DOHH2 (cell line): Measurements from ENCODE around the gene SEPTIN2.

Experiments used
- H3F3A ChIP-seq: fragments of 200-600 bp; sonication (generic), shearing (Covaris generic); 2 replicates; pipeline ENCODE4 v1.6.0; 2016; ENCODE audit warnings: antibody characterized with exemption, mild to moderate bottlenecking; ENCODE audit not compliant: control insufficient read depth, insufficient read depth
- H3K27ac ChIP-seq: fragments of 200-600 bp; sonication (generic); 2 replicates; pipeline ENCODE4 v1.5.1; 2014; ENCODE audit warnings: low read depth, mild to moderate bottlenecking, low read length, moderate library complexity
- H3K27me3 ChIP-seq: fragments of 200-600 bp; sonication (generic); 2 replicates; pipeline ENCODE4 v1.6.1; 2014; ENCODE audit warnings: mild to moderate bottlenecking, low read length, mixed read lengths; ENCODE audit not compliant: control insufficient read depth
- H3K36me3 ChIP-seq: fragments of 200-600 bp; sonication (generic); 2 replicates; pipeline ENCODE4 v1.6.1; 2014; ENCODE audit warnings: mild to moderate bottlenecking, low read length, moderate library complexity, mixed read lengths; ENCODE audit not compliant: control insufficient read depth
- H3K4me1 ChIP-seq: fragments of 200-600 bp; sonication (generic); 2 replicates; pipeline ENCODE4 v1.6.1; 2014; ENCODE audit warnings: mild to moderate bottlenecking, low read length, mixed read lengths; ENCODE audit not compliant: control insufficient read depth
- H3K4me2 ChIP-seq: fragments of 200-600 bp; sonication (generic); 2 replicates; pipeline ENCODE4 v1.6.0; 2014; ENCODE audit warnings: mild to moderate bottlenecking, low read length, moderate library complexity
- H3K4me3 ChIP-seq: fragments of 200-600 bp; sonication (generic); 2 replicates; pipeline ENCODE4 v1.5.1; 2014; ENCODE audit warnings: mild to moderate bottlenecking, low read length, mixed read lengths
- H3K79me2 ChIP-seq: fragments of 200-600 bp; sonication (generic); 2 replicates; pipeline ENCODE4 v1.6.1; 2014; ENCODE audit warnings: mild to moderate bottlenecking, low read length, mixed read lengths; ENCODE audit not compliant: control insufficient read depth
- H3K9me2 ChIP-seq: fragments of 200-600 bp; sonication (generic); replicated peaks from 2 replicates; pipeline ENCODE4 v1.6.1; 2014; ENCODE audit warnings: mild to moderate bottlenecking, low read length, mixed read lengths; ENCODE audit not compliant: control insufficient read depth
- H3K9me3 ChIP-seq: fragments of 200-600 bp; sonication (generic); 2 replicates; pipeline ENCODE4 v1.6.1; 2014; ENCODE audit warnings: antibody characterized with exemption, low read length, mixed read lengths; ENCODE audit not compliant: control insufficient read depth, insufficient read depth
- H4K20me1 ChIP-seq: fragments of 200-600 bp; sonication (generic); 2 replicates; pipeline ENCODE4 v1.6.0; 2014; ENCODE audit warnings: low read depth, mild to moderate bottlenecking, antibody characterized with exemption, low read length, moderate library complexity; ENCODE audit not compliant: control insufficient read depth, insufficient read depth
- EZH2phosphoT487 ChIP-seq: fragments of 200-600 bp; sonication (generic); IDR thresholded peaks from 2 replicates; pipeline ENCODE4 v1.6.1; 2017; ENCODE audit warnings: borderline replicate concordance, mild to moderate bottlenecking, antibody characterized with exemption, low read length, moderate library complexity, mixed read lengths
- TF ChIP-seq, protein P1 (sequence below): fragments of 200-600 bp; sonication (generic); IDR thresholded peaks from one replicate; pipeline ENCODE4 v1.5.1; 2014; ENCODE audit warnings: antibody characterized with exemption, mild to moderate bottlenecking, low read depth, low read length; ENCODE audit not compliant: poor library complexity, severe bottlenecking

Gene SEPTIN2

GRCh38 chr2:241279413-241279812, 36.3 kb upstream of the SEPTIN2 start:
- Histone ChIP-seq H3K36me3 (no peaks in the 10 kb centered on the region), H3K4me3 (no peak overlapping the region), H3K79me2 (peaks cover 89% of the 10 kb centered on the region), H3K27me3 (no peaks in the 10 kb centered on the region), H3K9me2 (no peaks in the 10 kb centered on the region), H3F3A (peaks cover 3% of the 10 kb centered on the region; the same call in 1 of the 2 replicates), H3K9me3 (no peaks in the 10 kb centered on the region; the same call in 1 of the 2 replicates), H3K4me2 (no peak overlapping the region), H3K4me1 (peaks cover 9% of the 10 kb centered on the region), H4K20me1 (peaks cover 11% of the 10 kb centered on the region; the same call in 1 of the 2 replicates), H3K27ac (no peak overlapping the region)
- TF ChIP-seq, protein P1, sequence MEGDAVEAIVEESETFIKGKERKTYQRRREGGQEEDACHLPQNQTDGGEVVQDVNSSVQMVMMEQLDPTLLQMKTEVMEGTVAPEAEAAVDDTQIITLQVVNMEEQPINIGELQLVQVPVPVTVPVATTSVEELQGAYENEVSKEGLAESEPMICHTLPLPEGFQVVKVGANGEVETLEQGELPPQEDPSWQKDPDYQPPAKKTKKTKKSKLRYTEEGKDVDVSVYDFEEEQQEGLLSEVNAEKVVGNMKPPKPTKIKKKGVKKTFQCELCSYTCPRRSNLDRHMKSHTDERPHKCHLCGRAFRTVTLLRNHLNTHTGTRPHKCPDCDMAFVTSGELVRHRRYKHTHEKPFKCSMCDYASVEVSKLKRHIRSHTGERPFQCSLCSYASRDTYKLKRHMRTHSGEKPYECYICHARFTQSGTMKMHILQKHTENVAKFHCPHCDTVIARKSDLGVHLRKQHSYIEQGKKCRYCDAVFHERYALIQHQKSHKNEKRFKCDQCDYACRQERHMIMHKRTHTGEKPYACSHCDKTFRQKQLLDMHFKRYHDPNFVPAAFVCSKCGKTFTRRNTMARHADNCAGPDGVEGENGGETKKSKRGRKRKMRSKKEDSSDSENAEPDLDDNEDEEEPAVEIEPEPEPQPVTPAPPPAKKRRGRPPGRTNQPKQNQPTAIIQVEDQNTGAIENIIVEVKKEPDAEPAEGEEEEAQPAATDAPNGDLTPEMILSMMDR, result no peak
- no peak for TF ChIP-seq EZH2phosphoT487

DNA sequence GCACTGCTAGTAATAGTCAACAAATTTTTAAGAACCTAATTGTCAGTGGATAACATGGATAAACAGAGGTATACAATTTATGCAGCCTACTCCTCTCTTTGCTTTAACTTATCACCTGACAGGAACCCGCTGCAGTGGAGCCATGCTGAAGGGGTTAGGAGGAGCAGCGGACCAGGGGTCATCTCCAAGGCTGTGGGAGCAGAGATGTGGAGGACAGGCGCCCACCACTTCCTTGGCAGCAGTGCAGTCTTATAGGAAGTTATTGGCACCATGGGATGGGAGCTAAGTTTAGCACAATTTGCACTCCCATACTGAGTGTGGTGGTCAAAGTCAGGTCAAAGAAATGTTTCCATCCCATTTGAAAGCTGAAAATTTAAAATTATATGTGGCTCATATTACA, 35.9 kb upstream of the SEPTIN2 start:
- Histone ChIP-seq H3K4me1 (peaks cover 10% of the 10 kb centered on the region), H3K36me3 (no peaks in the 10 kb centered on the region), H3K4me3 (no peak overlapping the region), H4K20me1 (peaks cover 12% of the 10 kb centered on the region; the same call in 1 of the 2 replicates), H3K4me2 (no peak overlapping the region), H3K9me2 (no peaks in the 10 kb centered on the region), H3K27ac (no peak overlapping the region), H3K9me3 (no peaks in the 10 kb centered on the region; the same call in 1 of the 2 replicates), H3K27me3 (no peaks in the 10 kb centered on the region), H3K79me2 (peaks cover 89% of the 10 kb centered on the region), H3F3A (peaks cover 3% of the 10 kb centered on the region; the same call in 1 of the 2 replicates)
- no peak for TF ChIP-seq EZH2phosphoT487
- TF ChIP-seq, protein P1, result no peak

- Histone ChIP-seq H3K9me3 (no peaks in the 10 kb centered on the region; the same call in 1 of the 2 replicates), H3K79me2 (peaks cover 89% of the 10 kb centered on the region), H3K27ac (no peak overlapping the region), H4K20me1 (peaks cover 12% of the 10 kb centered on the region; the same call in 1 of the 2 replicates), H3K9me2 (no peaks in the 10 kb centered on the region), H3K27me3 (no peaks in the 10 kb centered on the region), H3K4me3 (no peak overlapping the region), H3K36me3 (peaks cover 2% of the 10 kb centered on the region; the same call in 1 of the 2 replicates), H3K4me2 (peak overlapping the region; percentile 17; the same call in 1 of the 2 replicates), H3F3A (peaks cover 3% of the 10 kb centered on the region; the same call in 1 of the 2 replicates), H3K4me1 (peaks cover 10% of the 10 kb centered on the region)
- TF ChIP-seq, protein P1, result no peak
- no peak for TF ChIP-seq EZH2phosphoT487
Observed at GRCh38 chr2:241280291-241280690, 35.4 kb upstream of the SEPTIN2 start.
